ENCODE results near the gene VWA5B1. TPM values are rescaled to one million over a fixed set of nuclear protein-coding genes. Genes with fewer than 3 reads are reported as not detected.

VWA5B1 gene
- polyA plus RNA-seq, 1 donor (not counting 4 experiments of a cell fraction or from before 2014, with no cell fraction given) = not detected

DNA sequence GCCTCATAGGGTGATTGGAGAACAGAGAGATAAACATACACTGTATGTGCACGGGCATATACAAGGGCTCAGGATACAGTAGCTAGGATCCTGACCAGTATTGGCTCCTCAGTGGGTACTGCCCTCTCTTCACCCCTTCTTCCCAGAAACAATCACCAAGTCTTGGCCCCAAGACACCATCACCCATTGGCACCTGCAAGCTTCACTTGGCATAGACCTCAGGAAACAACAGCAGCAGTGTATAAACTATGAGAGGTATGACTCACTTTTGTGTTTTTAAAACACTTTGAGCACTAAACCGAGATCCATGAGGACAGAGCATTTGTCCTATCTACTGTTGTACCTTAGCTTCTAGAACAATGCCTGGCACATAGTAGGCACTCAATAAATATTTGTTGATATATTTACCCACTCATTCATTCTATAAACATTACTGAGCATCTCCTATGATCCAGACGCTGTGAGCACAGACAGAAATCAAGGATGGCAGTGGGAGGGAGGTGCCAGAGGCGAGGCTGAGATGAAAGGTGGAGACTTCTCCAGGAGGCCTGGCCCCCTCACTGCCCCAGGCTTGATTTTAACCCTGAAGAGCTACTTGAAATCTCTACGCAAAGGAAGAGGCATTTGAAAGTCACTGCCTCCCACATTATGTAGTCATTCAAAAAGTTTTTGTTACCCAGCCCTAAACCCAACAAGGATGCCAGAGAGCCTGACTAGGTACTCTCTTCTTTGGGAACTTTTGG is 100.1 kb downstream of the VWA5B1 start:
- no peak overlapping the region for H3K4me3 ChIP-seq (ENCODE audit: control insufficient read depth in 2 of 3, extremely low read depth in 1 of 3, insufficient read depth in 2 of 3, low read depth in 1 of 3, low read length in 3 of 3)
- H3K9me1 ChIP-seq (ENCODE audit: control insufficient read depth, extremely low read depth, insufficient read depth, low read length) = no peaks in the 10 kb centered on the region
- no peak overlapping the region for H3K4me2 ChIP-seq (ENCODE audit: control insufficient read depth, extremely low read depth, insufficient read depth, low read depth, low read length)
- no peak overlapping the region for H2AFZ ChIP-seq (ENCODE audit: control insufficient read depth, low read length)
- no peak overlapping the region for H3K9ac ChIP-seq (ENCODE audit: control insufficient read depth, extremely low read depth, insufficient read depth, low read length)
- peaks cover 2% of the 10 kb centered on the region for H3K9me3 ChIP-seq (ENCODE audit: control insufficient read depth, low read depth, low read length)
- DNase-seq (ENCODE audit: low read depth, low spot score) (no peak), FAIRE-seq (peak; percentile 53)
- dilution Hi-C loops (cut with MboI; ENCODE audit: extremely low pct_ligation_motif_present, low sequenced_read_pairs) = no loop called here
- no peaks in the 10 kb centered on the region for H3K79me2 ChIP-seq (ENCODE audit: control insufficient read depth, insufficient read depth, low read length)
- no peaks in the 10 kb centered on the region for H4K20me1 ChIP-seq (ENCODE audit: control insufficient read depth, extremely low read depth, insufficient read depth, low read length)
- TF ChIP-seq EZH2 (IDR thresholded peaks at IDR 0.05; ENCODE audit: low read length) = no peak
- TF ChIP-seq CTCF (optimal IDR thresholded peaks at IDR 0.05 in 1 of 3, IDR thresholded peaks at IDR 0.05 in 1 of 3, conservative IDR thresholded peaks at IDR 0.05 in 1 of 3; ENCODE audit: extremely low read depth in 1 of 3, insufficient read depth in 2 of 3, low read length in 3 of 3) = no peak
- no peak overlapping the region for H3K27ac ChIP-seq (ENCODE audit: control insufficient read depth, insufficient read depth, low read length)
- peaks cover 33% of the 10 kb centered on the region for H3K27me3 ChIP-seq (ENCODE audit: control insufficient read depth, extremely low read depth, insufficient read depth, low read length)
- H3K4me1 ChIP-seq (ENCODE audit: control insufficient read depth, extremely low read depth, insufficient read depth, low read length) = peaks cover 3% of the 10 kb centered on the region
- H3K36me3 ChIP-seq (ENCODE audit: control insufficient read depth in 2 of 2, extremely low read depth in 1 of 2, insufficient read depth in 2 of 2, low read length in 2 of 2) = no peaks in the 10 kb centered on the region

GRCh38 chr1:20395255-20395654 is 104.6 kb downstream of the VWA5B1 start:
- H3K36me3 ChIP-seq (ENCODE audit: control insufficient read depth in 2 of 2, extremely low read depth in 1 of 2, insufficient read depth in 2 of 2, low read length in 2 of 2) = no peaks in the 10 kb centered on the region
- H2AFZ ChIP-seq (ENCODE audit: control insufficient read depth, low read length) = no peak overlapping the region
- dilution Hi-C loops (cut with MboI; ENCODE audit: extremely low pct_ligation_motif_present, low sequenced_read_pairs) = no loop called here
- no peak overlapping the region for H3K4me3 ChIP-seq (ENCODE audit: control insufficient read depth in 2 of 3, extremely low read depth in 1 of 3, insufficient read depth in 2 of 3, low read depth in 1 of 3, low read length in 3 of 3)
- DNase-seq (ENCODE audit: low read depth, low spot score) (no peak), FAIRE-seq (no peak)
- peaks cover 3% of the 10 kb centered on the region for H3K27me3 ChIP-seq (ENCODE audit: control insufficient read depth, extremely low read depth, insufficient read depth, low read length)
- H3K9me3 ChIP-seq (ENCODE audit: control insufficient read depth, low read depth, low read length) = peaks cover 2% of the 10 kb centered on the region
- no peaks in the 10 kb centered on the region for H4K20me1 ChIP-seq (ENCODE audit: control insufficient read depth, extremely low read depth, insufficient read depth, low read length)
- H3K27ac ChIP-seq (ENCODE audit: control insufficient read depth, insufficient read depth, low read length) = no peak overlapping the region
- H3K79me2 ChIP-seq (ENCODE audit: control insufficient read depth, insufficient read depth, low read length) = no peaks in the 10 kb centered on the region
- H3K9ac ChIP-seq (ENCODE audit: control insufficient read depth, extremely low read depth, insufficient read depth, low read length) = no peak overlapping the region
- TF ChIP-seq CTCF (optimal IDR thresholded peaks at IDR 0.05 in 1 of 3, IDR thresholded peaks at IDR 0.05 in 1 of 3, conservative IDR thresholded peaks at IDR 0.05 in 1 of 3; ENCODE audit: extremely low read depth in 1 of 3, insufficient read depth in 2 of 3, low read length in 3 of 3) (no peak), EZH2 (IDR thresholded peaks at IDR 0.05; ENCODE audit: low read length) (no peak)
- H3K4me2 ChIP-seq (ENCODE audit: control insufficient read depth, extremely low read depth, insufficient read depth, low read depth, low read length) = no peak overlapping the region
- peaks cover 10% of the 10 kb centered on the region for H3K4me1 ChIP-seq (ENCODE audit: control insufficient read depth, extremely low read depth, insufficient read depth, low read length)
- H3K9me1 ChIP-seq (ENCODE audit: control insufficient read depth, extremely low read depth, insufficient read depth, low read length) = no peaks in the 10 kb centered on the region

Measured in keratinocyte (primary cell).